B cell (primary cell): Measurements from ENCODE around the gene TMPRSS13. TPM values are rescaled to one million over a fixed set of nuclear protein-coding genes. Genes with fewer than 3 reads are reported as not detected.

Source experiments
- ATAC-seq: fragments of 200-7000 bp; cut with Tn5 transposase; one replicate; pipeline ENCODE4 v1.10.0; 2021; ENCODE audit warnings: low read depth, mild to moderate bottlenecking, moderate number of reproducible peaks, moderate library complexity
- CTCF ChIA-PET: fragments of 350-600 bp; sonication (Branson Sonifier 250); formaldehyde crosslinking; loops from one replicate; lab custom pipeline; 2021; ENCODE audit warnings: antibody characterized with exemption, inconsistent platforms; lab: Charles Lee
- POLR2A ChIA-PET: fragments of 350-600 bp; sonication (Branson Sonifier 250); formaldehyde crosslinking; loops from one replicate; lab custom pipeline; 2021; ENCODE audit warnings: antibody characterized with exemption; lab: Charles Lee
- DNase-seq: peaks from one replicate; pipeline ENCODE4 v3.0.0; 2013
- H2AFZ ChIP-seq: 2 replicates; pipeline ENCODE4 v1.6.1; 2012; ENCODE audit warnings: mild to moderate bottlenecking, low read depth, low read length; ENCODE audit not compliant: insufficient read depth, poor library complexity, severe bottlenecking
- H3K27ac ChIP-seq, 2 donors: 1 replicate in 1 of 2; 2 replicates in 1 of 2; pipeline ENCODE4 v1.5.1; 2012 to 2013; ENCODE audit warnings: low read length in 2 of 2, mild to moderate bottlenecking in 2 of 2, moderate library complexity in 1 of 2
- H3K27me3 ChIP-seq, 4 experiments: fragments of 200-600 bp in 1 of 4; sonication (generic) in 1 of 4; replicated peaks in 1 of 4; 1 replicate in 2 of 4; 2 replicates in 2 of 4; pipeline versions ENCODE4 v1.6.1 to v1.7.0; 2013 to 2016; ENCODE audit warnings: low read length in 3 of 4, mild to moderate bottlenecking in 2 of 4, mixed read lengths in 1 of 4, moderate library complexity in 1 of 4; ENCODE audit not compliant: insufficient read depth in 4 of 4, control insufficient read depth in 3 of 4; ENCODE audit errors: control extremely low read depth in 1 of 4
- H3K36me3 ChIP-seq, 2 experiments: replicated peaks in 1 of 2; 1 replicate in 1 of 2; 2 replicates in 1 of 2; pipeline versions ENCODE4 v1.6.1 to v1.7.1; 2013; ENCODE audit warnings: low read length in 1 of 2; ENCODE audit not compliant: insufficient read depth in 2 of 2, control insufficient read depth in 1 of 2; ENCODE audit errors: control extremely low read depth in 1 of 2, extremely low read depth in 1 of 2
- H3K4me1 ChIP-seq, 2 donors: fragments of 200-600 bp in 1 of 2; sonication (generic) in 1 of 2; 1 replicate in 1 of 2; 2 replicates in 1 of 2; pipeline versions ENCODE4 v1.5.1 to v1.6.1; 2013 to 2017; ENCODE audit warnings: low read length in 2 of 2; ENCODE audit not compliant: control insufficient read depth in 2 of 2, insufficient read depth in 2 of 2
- H3K4me2 ChIP-seq: replicated peaks from 2 replicates; pipeline ENCODE3; 2012; ENCODE audit warnings: mild to moderate bottlenecking, low read depth, low read length; ENCODE audit not compliant: poor library complexity, severe bottlenecking
- H3K4me3 ChIP-seq, 5 experiments: fragments of 200-600 bp in 1 of 5; sonication (generic) in 1 of 5; 1 replicate in 3 of 5; 2 replicates in 2 of 5; pipeline versions ENCODE4 v1.5.1 to v1.7.0; 2011 to 2016; ENCODE audit warnings: low read length in 4 of 5, mild to moderate bottlenecking in 4 of 5, low read depth in 2 of 5, control low read depth in 1 of 5, moderate library complexity in 1 of 5; ENCODE audit not compliant: insufficient read depth in 1 of 5; ENCODE audit errors: control extremely low read depth in 1 of 5, extremely low read depth in 1 of 5
- H3K79me2 ChIP-seq: fragments of 200-600 bp; sonication (generic); one replicate; pipeline ENCODE4 v1.6.0; 2016; ENCODE audit warnings: low read length; ENCODE audit not compliant: control insufficient read depth, insufficient read depth
- H3K9ac ChIP-seq: fragments of 200-600 bp; sonication (generic); 2 replicates; pipeline ENCODE4 v1.6.1; 2017; ENCODE audit warnings: mild to moderate bottlenecking, low read length, moderate library complexity
- H3K9me3 ChIP-seq, 3 donors: one replicate each; pipeline versions ENCODE4 v1.6.1 to v1.7.1; 2013; ENCODE audit warnings: low read length in 2 of 3; ENCODE audit not compliant: control insufficient read depth in 2 of 3, insufficient read depth in 1 of 3; ENCODE audit errors: control extremely low read depth in 1 of 3
- H4K20me1 ChIP-seq: 2 replicates; pipeline ENCODE4 v1.6.0; 2012; ENCODE audit warnings: mild to moderate bottlenecking, low read length; ENCODE audit not compliant: insufficient read depth, control insufficient read depth, poor library complexity, severe bottlenecking
- H3K27ac Mint-ChIP-seq: one replicate; pipeline ENCODE4 v1.8.0; 2021; ENCODE audit warnings: mixed read lengths
- H3K27me3 Mint-ChIP-seq: one replicate; pipeline ENCODE4 v1.8.0; 2021; ENCODE audit warnings: mixed read lengths
- H3K4me1 Mint-ChIP-seq: one replicate; pipeline ENCODE4 v1.8.0; 2021; ENCODE audit warnings: mixed read lengths
- H3K4me3 Mint-ChIP-seq: one replicate; pipeline ENCODE4 v1.8.0; 2021; ENCODE audit warnings: mixed read lengths
- H3K9me3 Mint-ChIP-seq: one replicate; pipeline ENCODE4 v1.8.0; 2022; ENCODE audit warnings: mixed read lengths; ENCODE audit not compliant: insufficient read depth
- EZH2 ChIP-seq: IDR thresholded peaks from 2 replicates; pipeline ENCODE4 v1.6.1; 2012; ENCODE audit warnings: borderline replicate concordance, low read depth, mild to moderate bottlenecking, moderate library complexity, low read length; ENCODE audit not compliant: insufficient read depth, poor library complexity, severe bottlenecking
- WGBS: methylation state at CpG from one replicate; pipeline ENCODE4 v1.1.5; 2013; ENCODE audit warnings: missing lambda C conversion rate; ENCODE audit not compliant: insufficient coverage; 5-methylcytosine and 5-hydroxymethylcytosine counted together
- intact Hi-C: fragments of 100-400 bp; cut with micrococcal nuclease; formaldehyde crosslinking; loops from one replicate; pipeline ENCODE4 v1.10.0; 2022
- polyA plus RNA-seq: library from polyadenylated mRNA; depleted of rRNA; stranded (reverse); fragments of >200 nt; gene quantifications from 2 replicates; pipeline ENCODE4 v1.2.3, GENCODE V29; 2012
- total RNA-seq, 2 donors: library from RNA; stranded (reverse); fragments of 120-200 nt in 1 of 2; gene quantifications; 1 replicate in 1 of 2; 2 replicates in 1 of 2; pipeline versions ENCODE4 v1.2.3 to v1.2.4, GENCODE V29; 2013 to 2022
- TF ChIP-seq, protein P1 (sequence below): fragments of 200-600 bp; IDR thresholded peaks from one replicate; pipeline ENCODE4 v1.8.0; 2022; ENCODE audit warnings: antibody characterized with exemption, mild to moderate bottlenecking

Gene TMPRSS13
- total and polyA plus RNA-seq, 2 donors (not counting 1 experiment from before 2014, with no cell fraction given), result 2.4 to 8.0 TPM

DNA sequence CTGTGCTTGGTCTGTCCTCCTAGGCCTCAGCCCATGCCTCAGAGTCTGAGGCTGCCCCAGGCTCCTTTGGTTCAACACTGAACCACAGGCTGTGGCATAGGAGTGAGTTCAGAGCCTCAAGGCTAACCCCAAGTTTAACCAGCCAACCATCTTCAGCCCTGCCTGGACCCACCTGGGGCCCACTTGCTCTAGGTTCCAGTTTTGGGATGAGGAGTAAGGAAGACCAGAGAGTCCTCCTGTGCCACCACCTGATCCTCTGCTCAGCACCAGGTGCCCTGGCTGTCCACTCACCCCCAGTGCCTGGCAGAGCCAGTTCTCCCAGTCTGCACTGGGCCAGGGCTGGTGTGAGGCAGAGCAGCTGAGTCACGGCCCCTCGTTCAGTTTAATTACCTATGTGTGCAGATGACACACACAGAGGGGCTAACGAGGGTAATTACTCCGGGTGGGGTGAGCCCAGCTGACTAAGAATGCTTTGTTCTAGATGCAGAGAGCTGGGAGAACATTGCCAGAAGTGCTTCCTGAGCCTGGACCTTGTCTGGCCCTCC lies 12.0 kb upstream of the TMPRSS13 start:
- Mint-ChIP-seq H3K4me3 (no peak overlapping the region), H3K9me3 (no peaks in the 10 kb centered on the region), H3K27ac (no peak overlapping the region), H3K27me3 (peaks cover 9% of the 10 kb centered on the region), H3K4me1 (peaks cover 2% of the 10 kb centered on the region)
- no peak for DNase-seq
- no peaks in the 10 kb centered on the region for H3K4me1 ChIP-seq
- TF ChIP-seq EZH2, result no peak
- TF ChIP-seq, protein P1, sequence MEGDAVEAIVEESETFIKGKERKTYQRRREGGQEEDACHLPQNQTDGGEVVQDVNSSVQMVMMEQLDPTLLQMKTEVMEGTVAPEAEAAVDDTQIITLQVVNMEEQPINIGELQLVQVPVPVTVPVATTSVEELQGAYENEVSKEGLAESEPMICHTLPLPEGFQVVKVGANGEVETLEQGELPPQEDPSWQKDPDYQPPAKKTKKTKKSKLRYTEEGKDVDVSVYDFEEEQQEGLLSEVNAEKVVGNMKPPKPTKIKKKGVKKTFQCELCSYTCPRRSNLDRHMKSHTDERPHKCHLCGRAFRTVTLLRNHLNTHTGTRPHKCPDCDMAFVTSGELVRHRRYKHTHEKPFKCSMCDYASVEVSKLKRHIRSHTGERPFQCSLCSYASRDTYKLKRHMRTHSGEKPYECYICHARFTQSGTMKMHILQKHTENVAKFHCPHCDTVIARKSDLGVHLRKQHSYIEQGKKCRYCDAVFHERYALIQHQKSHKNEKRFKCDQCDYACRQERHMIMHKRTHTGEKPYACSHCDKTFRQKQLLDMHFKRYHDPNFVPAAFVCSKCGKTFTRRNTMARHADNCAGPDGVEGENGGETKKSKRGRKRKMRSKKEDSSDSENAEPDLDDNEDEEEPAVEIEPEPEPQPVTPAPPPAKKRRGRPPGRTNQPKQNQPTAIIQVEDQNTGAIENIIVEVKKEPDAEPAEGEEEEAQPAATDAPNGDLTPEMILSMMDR, result no peak
- no peaks in the 10 kb centered on the region for H4K20me1 ChIP-seq
- H3K36me3 ChIP-seq, result no peaks in the 10 kb centered on the region
- H3K9me3 ChIP-seq, result peaks cover 0 to 1% (median 0%) of the 10 kb centered on the region in 3 donors
- WGBS, result 96% methylated on average over 4 of the region's 4 CpGs
- ChIA-PET CTCF (interaction anchor here (0.8 to 15.0 kb wide), 3 partner anchors 10 to 118 kb away, joined by 3 to 495 read pairs (median 4); no protein-coding TSS in a partner anchor), POLR2A (no interaction called here)
- H3K4me2 ChIP-seq, result no peak overlapping the region
- no peak overlapping the region for H3K27ac ChIP-seq
- ATAC-seq, result no peak
- no peaks in the 10 kb centered on the region for H3K79me2 ChIP-seq
- intact Hi-C loops, result no loop called here
- no peak overlapping the region for H2AFZ ChIP-seq
- H3K27me3 ChIP-seq, result no peaks in the 10 kb centered on the region
- H3K4me3 ChIP-seq, result no peak overlapping the region
- no peak overlapping the region for H3K9ac ChIP-seq

DNA sequence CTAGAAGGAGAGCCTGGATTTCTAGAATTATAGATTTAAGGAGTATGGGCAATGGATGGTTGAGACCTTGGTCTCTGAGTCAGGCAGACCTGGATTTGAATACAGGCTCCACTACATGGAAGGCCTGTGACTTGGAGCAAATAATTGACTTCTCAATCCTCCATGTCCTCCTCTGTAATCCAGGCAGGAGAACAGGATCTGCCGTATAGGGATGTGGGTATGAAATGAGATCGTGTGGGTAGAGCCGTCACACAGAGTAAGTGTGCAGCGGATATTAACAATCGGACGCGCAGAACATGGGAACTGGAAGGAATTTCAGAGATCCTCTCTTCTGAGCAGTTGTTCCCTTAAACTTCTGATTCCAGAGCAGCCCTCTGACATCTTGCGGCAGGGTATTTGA lies 11.5 kb upstream of the TMPRSS13 start:
- 98% methylated on average over 7 of the region's 8 CpGs for WGBS
- H3K9me3 Mint-ChIP-seq, result no peaks in the 10 kb centered on the region
- intact Hi-C loops, result no loop called here

More for the DNA sequence above, 11.5 kb upstream of the TMPRSS13 start:
- Histone ChIP-seq H2AFZ (no peak overlapping the region), H3K9me3 (peaks cover 0 to 1% (median 0%) of the 10 kb centered on the region in 3 donors), H3K27me3 (no peaks in the 10 kb centered on the region), H3K4me2 (no peak overlapping the region), H3K79me2 (no peaks in the 10 kb centered on the region), H3K9ac (no peak overlapping the region), H3K27ac (no peak overlapping the region), H3K4me1 (no peaks in the 10 kb centered on the region), H3K4me3 (no peak overlapping the region), H4K20me1 (no peaks in the 10 kb centered on the region), H3K36me3 (no peaks in the 10 kb centered on the region)
- no peak for DNase-seq
- peaks cover 2% of the 10 kb centered on the region for H3K4me1 Mint-ChIP-seq
- no peak overlapping the region for H3K4me3 Mint-ChIP-seq
- ATAC-seq, result no peak
- no peak overlapping the region for H3K27ac Mint-ChIP-seq
- POLR2A ChIA-PET, result no interaction called here
- CTCF ChIA-PET, result interaction anchor here (1.0 to 15.0 kb wide), 2 partner anchors 10 to 115 kb away, joined by 4 to 495 read pairs; no protein-coding TSS in a partner anchor
- no peak for TF ChIP-seq EZH2
- TF ChIP-seq, protein P1, result no peak
- H3K27me3 Mint-ChIP-seq, result peaks cover 9% of the 10 kb centered on the region
